SJCRH30 (cell line): Measurements from ENCODE around the gene WDR53. TPM values are rescaled to one million over a fixed set of nuclear protein-coding genes. Genes with fewer than 3 reads are reported as not detected.
A peak's percentile ranks its signal among the peaks of the same experiment; 100 is the strongest.
"Not testable (repeated sequence)": the region's sequence is repeated elsewhere in the genome, so short reads cannot be mapped to it uniquely, and the experiment has no call there.

Experiments used
- DNase-seq, 2 experiments: peaks; one replicate each; pipeline ENCODE4 v3.0.0-alpha.2; 2015 to 2020
- H3K27ac ChIP-seq: fragments of 250-450 bp; sonication (Bioruptor Pico); 2 replicates; pipeline ENCODE4 v1.5.1; 2020; ENCODE audit warnings: mild to moderate bottlenecking, moderate library complexity
- H3K27me3 ChIP-seq: fragments of 250-450 bp; sonication (Bioruptor Pico); 2 replicates; pipeline ENCODE4 v1.5.1; 2020; ENCODE audit warnings: mild to moderate bottlenecking, moderate library complexity
- H3K36me3 ChIP-seq: fragments of 250-450 bp; sonication (Bioruptor Pico); 2 replicates; pipeline ENCODE4 v1.5.1; 2020; ENCODE audit warnings: mild to moderate bottlenecking, moderate library complexity
- H3K4me1 ChIP-seq: fragments of 250-450 bp; sonication (Bioruptor Pico); 2 replicates; pipeline ENCODE4 v1.5.1; 2020; ENCODE audit warnings: mild to moderate bottlenecking, moderate library complexity
- H3K4me3 ChIP-seq: fragments of 250-450 bp; sonication (Bioruptor Pico); 2 replicates; pipeline ENCODE4 v1.5.1; 2020; ENCODE audit warnings: mild to moderate bottlenecking, moderate library complexity
- H3K9me3 ChIP-seq: fragments of 250-450 bp; sonication (Bioruptor Pico); replicated peaks from 2 replicates; pipeline ENCODE4 v1.5.1; 2020; ENCODE audit warnings: mild to moderate bottlenecking, moderate library complexity
- total RNA-seq: library from RNA; depleted of rRNA; stranded (reverse); fragments of >200 nt; shearing (Covaris generic); gene quantifications from 2 replicates; pipeline ENCODE4 v1.2.3, GENCODE V29; 2014

Gene WDR53
- total RNA-seq, 1 experiment from 2014 or later: 12.8 TPM

DNA sequence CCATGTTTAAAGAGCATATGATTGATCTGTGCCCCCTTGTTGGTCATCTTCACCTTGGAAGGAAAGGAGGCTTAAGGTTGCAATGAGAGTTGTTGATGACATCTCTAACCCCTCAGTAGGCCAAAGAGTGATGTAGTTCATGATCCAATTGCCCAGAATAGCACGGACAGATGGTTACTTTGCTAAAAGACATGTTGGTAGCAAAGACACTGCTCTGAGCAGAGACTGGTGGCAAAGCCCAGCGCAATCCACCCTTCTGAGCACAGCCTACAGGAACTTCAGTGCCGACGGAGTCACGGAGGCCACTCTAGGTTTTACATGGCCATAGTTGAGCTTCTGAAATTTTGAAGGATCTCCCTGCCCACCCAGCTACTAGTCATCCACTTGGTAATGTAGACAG lies 21.9 kb upstream of the WDR53 start:
- DNase-seq: no peak
- Histone ChIP-seq H3K36me3 (peaks cover 1% of the 10 kb centered on the region), H3K27ac (no peak overlapping the region)

GRCh38 chr3:196585044-196585757 lies 16.8 kb upstream of the WDR53 start:
- no peak overlapping the region for H3K4me3 ChIP-seq
- H3K27ac ChIP-seq: no peak overlapping the region
- peaks cover 18% of the 10 kb centered on the region for H3K36me3 ChIP-seq
- H3K9me3 ChIP-seq: no peaks in the 10 kb centered on the region
- no peaks in the 10 kb centered on the region for H3K4me1 ChIP-seq
- no peak for DNase-seq
- no peaks in the 10 kb centered on the region for H3K27me3 ChIP-seq

More for the DNA sequence above, 21.9 kb upstream of the WDR53 start:
- H3K4me3 ChIP-seq: no peak overlapping the region
- no peaks in the 10 kb centered on the region for H3K4me1 ChIP-seq
- no peaks in the 10 kb centered on the region for H3K27me3 ChIP-seq
- H3K9me3 ChIP-seq: no peaks in the 10 kb centered on the region

DNA sequence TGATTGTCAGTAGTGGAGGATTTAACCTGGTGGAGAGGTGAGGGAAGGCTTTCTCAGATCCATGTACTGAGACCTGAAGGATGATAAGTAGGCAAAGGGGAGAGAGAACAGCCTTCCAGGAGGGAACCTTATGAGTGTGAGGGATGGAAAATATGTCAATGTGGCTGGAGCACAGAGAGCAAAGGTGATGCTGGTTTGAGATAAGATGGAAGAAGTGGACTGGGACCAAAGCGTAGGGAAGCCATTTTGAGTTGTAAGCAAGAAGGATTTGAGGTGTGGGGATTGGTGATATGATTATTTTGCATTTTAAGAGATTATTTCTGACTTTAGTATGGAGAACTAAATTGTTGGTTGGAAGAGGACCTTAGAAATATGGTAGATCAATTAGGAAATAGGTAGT lies 4.0 kb upstream of the WDR53 start:
- Histone ChIP-seq H3K27ac (no peak overlapping the region), H3K27me3 (no peaks in the 10 kb centered on the region), H3K4me3 (no peak overlapping the region), H3K4me1 (no peaks in the 10 kb centered on the region), H3K36me3 (no peaks in the 10 kb centered on the region; the same call in 1 of the 2 replicates), H3K9me3 (no peaks in the 10 kb centered on the region)
- DNase-seq: no peak

- not testable (repeated sequence) for H3K27me3 ChIP-seq, H3K27ac ChIP-seq
Observed at GRCh38 chr3:196570332-196570731, 2.0 kb upstream of the WDR53 start.

DNA sequence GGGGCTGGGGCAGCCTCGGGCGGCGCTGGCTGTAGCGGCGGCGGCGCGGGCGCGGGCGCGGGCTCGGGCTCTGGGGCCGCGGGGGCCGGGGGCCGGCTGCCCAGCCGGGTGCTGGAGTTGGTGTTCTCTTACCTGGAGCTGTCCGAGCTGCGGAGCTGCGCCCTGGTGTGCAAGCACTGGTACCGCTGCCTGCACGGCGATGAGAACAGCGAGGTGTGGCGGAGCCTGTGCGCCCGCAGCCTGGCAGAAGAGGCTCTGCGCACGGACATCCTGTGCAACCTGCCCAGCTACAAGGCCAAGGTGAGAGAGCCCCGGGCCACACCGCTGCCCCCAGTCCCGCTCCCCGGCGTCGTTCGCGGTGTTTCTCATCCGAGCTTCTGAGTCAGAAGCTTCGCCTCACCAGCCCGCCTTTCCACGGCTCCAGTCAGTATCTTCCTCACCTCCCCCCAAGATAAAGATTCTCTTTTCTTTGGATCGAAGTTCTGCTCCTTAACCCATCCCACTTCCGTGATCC lies 706 bp upstream of the WDR53 start:
- peak; percentile 27 for DNase-seq
- Histone ChIP-seq H3K27me3 (no peaks in the 10 kb centered on the region), H3K36me3 (peaks cover 2% of the 10 kb centered on the region; the same call in 1 of the 2 replicates), H3K4me3 (peak overlapping the region; percentile 79), H3K9me3 (no peaks in the 10 kb centered on the region), H3K27ac (no peak overlapping the region), H3K4me1 (no peaks in the 10 kb centered on the region)

More at GRCh38 chr3:196570332-196570731, 2.0 kb upstream of the WDR53 start:
- not testable (repeated sequence) for H3K36me3 ChIP-seq, H3K9me3 ChIP-seq, DNase-seq, H3K4me1 ChIP-seq, H3K4me3 ChIP-seq

- Histone ChIP-seq H3K36me3 (peaks cover 2% of the 10 kb centered on the region), H3K27ac (no peak overlapping the region), H3K4me3 (no peak overlapping the region), H3K27me3 (no peaks in the 10 kb centered on the region), H3K4me1 (no peaks in the 10 kb centered on the region), H3K9me3 (no peaks in the 10 kb centered on the region)
- no peak for DNase-seq
Observed at GRCh38 chr3:196563721-196564225, 4.6 kb downstream of the WDR53 start.

- Histone ChIP-seq H3K27ac (no peak overlapping the region), H3K4me3 (no peak overlapping the region), H3K9me3 (no peaks in the 10 kb centered on the region), H3K4me1 (no peaks in the 10 kb centered on the region), H3K27me3 (no peaks in the 10 kb centered on the region), H3K36me3 (no peaks in the 10 kb centered on the region; the same call in 1 of the 2 replicates)
- DNase-seq: no peak
Observed at GRCh38 chr3:196559826-196560225, 8.5 kb downstream of the WDR53 start.

- no peaks in the 10 kb centered on the region for H3K4me1 ChIP-seq
- no peaks in the 10 kb centered on the region for H3K27me3 ChIP-seq
- H3K4me3 ChIP-seq: no peak overlapping the region
- no peak for DNase-seq
- H3K36me3 ChIP-seq: no peaks in the 10 kb centered on the region; the same call in 1 of the 2 replicates
- H3K9me3 ChIP-seq: no peaks in the 10 kb centered on the region
- H3K27ac ChIP-seq: no peak overlapping the region
Observed at GRCh38 chr3:196558476-196558875, 9.9 kb downstream of the WDR53 start.

DNA sequence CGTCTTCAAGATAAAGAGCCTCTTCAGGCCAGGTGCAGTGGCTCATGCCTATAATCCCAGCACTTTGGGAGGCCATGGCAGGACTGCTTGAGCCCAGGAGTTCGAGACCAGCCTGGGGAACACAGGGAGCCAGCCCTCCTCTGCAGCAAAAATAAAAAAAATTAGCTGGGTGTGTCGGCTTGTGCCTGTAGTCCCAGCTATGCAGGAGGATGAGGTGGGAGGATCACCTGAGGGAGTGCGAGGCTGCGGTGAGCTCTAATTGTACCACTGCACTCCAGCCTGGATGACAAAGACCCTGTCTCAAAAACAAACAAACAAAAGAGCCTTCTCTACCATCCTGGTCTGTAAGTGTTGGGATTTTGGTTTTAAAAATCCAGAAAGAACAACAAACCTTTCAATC lies 11.1 kb downstream of the WDR53 start:
- Histone ChIP-seq H3K27me3 (no peaks in the 10 kb centered on the region), H3K27ac (no peak overlapping the region), H3K9me3 (no peaks in the 10 kb centered on the region), H3K4me3 (no peak overlapping the region), H3K4me1 (no peaks in the 10 kb centered on the region), H3K36me3 (no peaks in the 10 kb centered on the region; the same call in 1 of the 2 replicates)
- no peak for DNase-seq

DNA sequence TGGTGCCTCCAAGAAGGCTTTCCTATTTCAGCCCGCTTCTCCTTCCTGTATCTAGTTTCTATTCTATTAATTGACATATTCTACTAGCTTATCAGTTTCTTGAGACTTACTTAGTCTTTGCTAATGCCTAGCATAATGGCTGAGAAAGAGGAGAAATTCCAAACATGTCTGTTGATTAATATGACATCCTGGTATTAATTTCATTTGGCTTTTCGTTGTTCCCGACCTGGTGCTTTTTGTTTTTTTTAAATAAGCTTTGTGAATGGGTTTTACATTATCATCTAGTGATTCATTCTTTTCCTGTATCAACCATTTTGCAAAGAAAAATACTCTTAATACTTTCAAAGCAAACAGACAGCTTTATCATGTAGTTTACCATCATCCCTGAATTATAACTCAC lies 13.1 kb downstream of the WDR53 start:
- Histone ChIP-seq H3K27ac (no peak overlapping the region), H3K4me1 (no peaks in the 10 kb centered on the region), H3K4me3 (no peak overlapping the region), H3K9me3 (no peaks in the 10 kb centered on the region), H3K36me3 (no peaks in the 10 kb centered on the region), H3K27me3 (no peaks in the 10 kb centered on the region)
- DNase-seq: no peak

DNA sequence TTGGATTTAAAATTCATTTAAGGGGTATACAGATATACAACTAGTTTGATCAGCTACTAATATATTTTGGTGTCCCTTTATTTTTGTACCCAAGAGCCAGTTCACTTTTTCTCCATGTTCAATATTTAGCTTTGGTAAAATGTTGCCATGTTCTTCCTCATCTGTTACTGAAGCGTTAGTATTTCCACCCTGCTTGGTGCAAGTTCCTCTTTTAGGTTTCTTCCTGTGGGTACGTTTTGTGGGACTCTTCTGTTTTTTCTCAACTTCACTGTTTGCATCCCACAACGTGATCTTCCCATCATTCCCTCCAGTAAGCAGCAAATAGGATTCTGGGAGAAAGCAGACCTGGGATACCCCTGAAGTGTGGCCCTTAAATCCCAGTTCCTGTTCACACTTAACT lies 14.1 kb downstream of the WDR53 start:
- no peak overlapping the region for H3K27ac ChIP-seq
- no peaks in the 10 kb centered on the region for H3K9me3 ChIP-seq
- no peaks in the 10 kb centered on the region for H3K36me3 ChIP-seq
- DNase-seq: no peak
- no peaks in the 10 kb centered on the region for H3K4me1 ChIP-seq
- H3K27me3 ChIP-seq: no peaks in the 10 kb centered on the region
- H3K4me3 ChIP-seq: no peak overlapping the region

- no peak for DNase-seq
- no peaks in the 10 kb centered on the region for H3K27me3 ChIP-seq
Observed at GRCh38 chr3:196553551-196553950, 14.8 kb downstream of the WDR53 start.

DNA sequence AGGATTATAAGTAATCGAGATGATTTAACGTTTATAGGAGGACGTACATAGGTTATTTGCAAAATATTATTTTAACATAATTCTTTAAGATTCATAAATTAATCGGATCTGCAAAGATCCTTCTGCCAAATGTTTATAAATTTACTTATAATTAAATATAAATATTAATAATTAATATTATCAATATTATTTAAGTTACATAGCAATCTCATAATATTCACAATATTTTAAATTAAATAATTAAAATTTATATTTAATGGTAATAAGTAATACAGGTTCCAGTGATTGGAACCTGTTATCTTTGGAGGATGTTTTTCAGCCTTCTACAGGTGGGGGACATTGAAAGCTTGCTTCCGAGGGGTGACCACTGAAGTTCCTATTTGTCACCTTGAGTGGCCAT lies 16.1 kb downstream of the WDR53 start:
- no peak for DNase-seq
- Histone ChIP-seq H3K9me3 (no peaks in the 10 kb centered on the region), H3K4me3 (no peak overlapping the region), H3K27me3 (no peaks in the 10 kb centered on the region), H3K27ac (no peak overlapping the region), H3K36me3 (no peaks in the 10 kb centered on the region), H3K4me1 (no peaks in the 10 kb centered on the region)

More at GRCh38 chr3:196553551-196553950, 14.8 kb downstream of the WDR53 start:
- Histone ChIP-seq H3K9me3 (no peaks in the 10 kb centered on the region), H3K4me1 (no peaks in the 10 kb centered on the region), H3K4me3 (no peak overlapping the region), H3K27ac (no peak overlapping the region), H3K36me3 (no peaks in the 10 kb centered on the region)

- not testable (repeated sequence) for H3K9me3 ChIP-seq, H3K4me1 ChIP-seq, H3K4me3 ChIP-seq, DNase-seq, H3K27me3 ChIP-seq, H3K27ac ChIP-seq, H3K36me3 ChIP-seq
Observed at GRCh38 chr3:196550172-196550571, 18.2 kb downstream of the WDR53 start.

- not testable (repeated sequence) for DNase-seq, H3K4me1 ChIP-seq, H3K27me3 ChIP-seq, H3K9me3 ChIP-seq, H3K4me3 ChIP-seq, H3K36me3 ChIP-seq, H3K27ac ChIP-seq
Observed at GRCh38 chr3:196549312-196549711, 19.0 kb downstream of the WDR53 start.

DNA sequence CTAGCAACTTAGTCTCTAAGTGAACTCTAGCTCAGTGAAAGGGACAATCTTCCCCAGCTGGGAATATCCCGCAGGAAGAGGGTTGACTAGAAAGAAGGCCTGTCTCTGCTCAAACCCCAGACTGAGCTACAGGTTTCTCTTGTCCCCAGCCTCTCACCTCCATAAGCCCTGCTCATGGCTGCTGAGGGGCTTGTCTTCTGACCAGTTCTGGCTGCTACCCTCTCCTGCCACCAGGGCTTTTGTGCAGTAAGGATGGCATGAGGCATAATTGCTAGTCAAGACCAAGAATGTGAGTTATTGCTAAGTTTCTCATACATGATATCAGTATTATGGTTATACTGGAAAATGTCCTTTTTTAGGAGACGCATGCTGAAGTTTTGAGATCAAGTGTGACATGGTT lies 21.3 kb downstream of the WDR53 start:
- Histone ChIP-seq H3K4me3 (no peak overlapping the region), H3K27ac (no peak overlapping the region), H3K36me3 (no peaks in the 10 kb centered on the region), H3K4me1 (no peaks in the 10 kb centered on the region), H3K27me3 (no peaks in the 10 kb centered on the region), H3K9me3 (no peaks in the 10 kb centered on the region)
- DNase-seq: no peak
